Stimulated activated CD4-positive, alpha-beta T cell treated with anti-CD3 and anti-CD28 coated beads, Interleukin-2, amount 100 ng/mL, for 48 hours (primary cell): ENCODE measurements around the gene MYO19.
"Not testable (repeated sequence)": the region's sequence is repeated elsewhere in the genome, so short reads cannot be mapped to it uniquely, and the experiment has no call there.

Experiments used
- DNase-seq, 2 donors: peaks; one replicate each; pipeline ENCODE4 v3.0.0-alpha.2; 2020

MYO19 gene

DNA sequence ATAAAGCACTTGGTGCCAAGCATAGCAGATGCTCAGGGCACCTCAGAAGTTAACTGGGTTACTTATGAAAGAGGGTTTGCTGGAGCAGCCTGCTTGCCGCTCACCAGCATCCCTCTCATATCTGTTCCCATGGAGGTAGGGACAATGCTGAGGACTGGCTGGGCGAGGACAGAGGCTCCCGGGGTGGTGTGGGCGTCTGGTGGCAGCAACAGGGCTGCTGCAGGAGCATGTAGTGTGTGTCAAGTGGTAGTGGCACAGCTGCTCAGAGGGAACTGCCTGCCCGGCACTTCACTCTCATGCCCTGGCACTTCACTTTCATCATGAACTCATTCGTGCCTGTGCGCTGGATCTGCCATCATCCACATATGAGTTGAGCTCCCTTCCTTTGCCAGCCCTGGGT lies 75.1 kb downstream of the MYO19 start:
- DNase-seq = no peak

DNA sequence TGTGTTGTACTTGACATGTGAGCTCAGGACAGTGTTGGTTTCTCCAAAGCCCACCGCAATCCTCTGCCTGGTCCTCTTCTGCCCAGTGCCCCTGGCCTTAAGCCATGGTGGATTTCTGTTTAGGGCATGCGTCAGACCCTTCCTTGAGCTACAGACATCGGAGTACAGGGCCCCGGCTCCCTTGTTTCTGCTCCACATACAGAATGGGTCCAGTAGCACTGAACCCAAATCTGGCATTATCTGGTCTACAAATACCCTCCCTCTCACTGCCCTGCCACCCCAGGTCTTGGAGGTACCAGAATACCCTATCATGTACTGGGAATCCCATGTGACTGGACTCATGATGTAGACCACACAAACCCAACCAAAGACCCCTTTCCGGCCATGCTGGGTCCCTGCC lies 75.6 kb downstream of the MYO19 start:
- no peak for DNase-seq

DNA sequence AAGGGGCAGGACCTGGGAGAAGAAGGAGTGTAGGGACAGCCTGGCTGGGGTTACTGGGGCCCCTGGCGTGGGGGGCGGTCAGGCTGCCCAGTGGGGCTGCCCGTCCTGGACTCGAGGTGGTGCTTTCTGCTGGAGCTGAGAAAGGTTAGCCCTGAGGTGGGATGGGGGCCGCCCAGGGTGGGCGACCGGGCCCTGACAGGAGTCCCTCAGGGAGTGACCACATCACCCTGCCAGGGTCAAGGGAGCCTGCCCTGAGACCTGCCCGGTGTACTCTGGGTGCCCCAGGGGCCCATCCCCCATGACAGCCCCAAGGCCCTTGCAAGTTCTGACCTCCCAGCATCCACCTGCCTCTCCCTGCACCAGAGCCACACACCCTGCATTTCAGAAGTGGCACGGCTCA lies 77.0 kb downstream of the MYO19 start:
- not testable (repeated sequence) for DNase-seq

DNA sequence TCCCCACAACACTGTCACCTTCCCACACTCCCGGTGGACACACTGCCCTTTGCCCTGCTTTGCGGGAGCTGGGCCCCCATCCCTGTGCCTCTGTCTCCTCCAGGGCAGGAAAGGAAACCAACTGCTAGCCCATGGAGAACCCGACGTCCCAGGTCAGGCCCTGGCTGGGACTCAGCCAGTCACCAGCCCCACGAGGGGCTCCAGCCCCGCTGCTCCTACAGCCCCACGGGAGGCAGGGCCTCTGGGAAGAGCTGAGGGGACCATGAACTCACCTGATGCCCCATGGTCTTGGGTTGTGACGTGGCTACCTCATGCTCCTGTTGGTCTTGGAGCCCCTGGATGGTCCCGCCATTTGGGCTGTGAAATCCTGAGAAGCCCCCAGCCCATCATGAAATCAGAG lies 81.8 kb downstream of the MYO19 start:
- not testable (repeated sequence) for DNase-seq

DNA sequence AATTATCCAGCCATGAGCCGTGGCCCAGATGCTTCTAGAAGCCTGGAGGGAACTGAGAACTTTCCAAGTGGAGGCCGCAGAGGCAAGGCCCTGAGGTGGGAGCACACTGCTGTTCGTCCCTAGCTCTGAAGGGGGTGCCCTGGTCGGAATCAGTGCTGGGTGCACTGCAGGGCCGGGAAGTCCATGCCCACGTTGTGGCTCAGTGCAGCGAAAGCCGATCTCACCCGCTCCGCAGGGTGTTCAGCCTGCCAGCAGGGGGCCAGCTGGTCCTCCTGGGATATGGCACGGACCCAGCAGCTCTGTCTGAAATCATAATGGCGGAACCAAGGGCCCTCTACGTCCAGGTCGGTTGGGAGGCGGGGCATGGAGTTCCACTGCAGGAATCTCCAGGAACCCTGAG lies 84.7 kb downstream of the MYO19 start:
- not testable (repeated sequence) for DNase-seq
